ENCODE results near the gene DGKG. TPM values are rescaled to one million over a fixed set of nuclear protein-coding genes. Genes with fewer than 3 reads are reported as not detected.

DGKG gene
- total RNA-seq, 1 donor from 2014 or later: 3.9 TPM

GRCh38 chr3:186121968-186122367, 240.1 kb downstream of the DGKG start:
- ChIA-PET POLR2A (interaction anchor here (0.6 kb wide), 1 partner anchor 124 kb away, joined by 4 read pairs; no protein-coding TSS in a partner anchor), CTCF (no interaction called here)
- no peak for DNase-seq
- H3K27ac Mint-ChIP-seq: no peak overlapping the region
- TF ChIP-seq CTCF (IDR thresholded peaks at IDR 0.05): no peak
- no peak for ATAC-seq (ENCODE audit: low read depth)
- H3K4me1 Mint-ChIP-seq: no peaks in the 10 kb centered on the region
- no peaks in the 10 kb centered on the region for H3K9me3 Mint-ChIP-seq
- intact Hi-C loops (cut with micrococcal nuclease): no loop called here
- H3K27me3 Mint-ChIP-seq: peaks cover 34% of the 10 kb centered on the region
- no peaks in the 10 kb centered on the region for H3K36me3 Mint-ChIP-seq (ENCODE audit: low read depth)
- no peak overlapping the region for H3K4me3 Mint-ChIP-seq

DNA sequence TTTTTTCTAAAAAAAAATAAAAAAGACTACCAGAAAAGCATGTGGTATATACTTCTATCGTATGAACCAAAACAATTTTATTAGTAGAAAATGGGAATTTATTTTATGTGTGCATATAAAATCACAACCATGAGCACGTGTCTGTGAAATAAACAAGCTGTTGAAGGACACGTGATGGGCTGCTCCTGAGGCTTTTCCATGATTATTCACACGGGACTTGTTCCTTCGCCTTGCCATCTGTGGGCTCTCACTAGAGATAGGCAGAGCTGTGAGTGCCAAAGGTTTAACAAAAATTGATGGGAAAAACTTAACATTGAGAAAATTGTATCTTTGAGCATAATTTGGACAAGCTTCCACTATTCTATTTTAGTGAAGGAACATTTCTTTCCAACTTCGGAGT, 240.8 kb downstream of the DGKG start:
- Mint-ChIP-seq H3K36me3 (ENCODE audit: low read depth) (no peaks in the 10 kb centered on the region), H3K27ac (no peak overlapping the region), H3K4me3 (no peak overlapping the region), H3K27me3 (peaks cover 40% of the 10 kb centered on the region), H3K9me3 (no peaks in the 10 kb centered on the region), H3K4me1 (no peaks in the 10 kb centered on the region)
- no peak for DNase-seq
- no peak for TF ChIP-seq CTCF (IDR thresholded peaks at IDR 0.05)
- POLR2A ChIA-PET: no interaction called here
- intact Hi-C loops (cut with micrococcal nuclease): no loop called here
- ATAC-seq (ENCODE audit: low read depth): no peak
- CTCF ChIA-PET: no interaction called here

- DNase-seq (no peak), ATAC-seq (ENCODE audit: low read depth) (no peak)
- Mint-ChIP-seq H3K4me1 (no peaks in the 10 kb centered on the region), H3K9me3 (no peaks in the 10 kb centered on the region), H3K36me3 (ENCODE audit: low read depth) (no peaks in the 10 kb centered on the region), H3K27me3 (peaks cover 51% of the 10 kb centered on the region), H3K4me3 (no peak overlapping the region), H3K27ac (no peak overlapping the region)
- intact Hi-C loops (cut with micrococcal nuclease): no loop called here
- no peak for TF ChIP-seq CTCF (IDR thresholded peaks at IDR 0.05)
- ChIA-PET POLR2A (interaction anchor here (0.6 kb wide), 1 partner anchor 228 kb away, joined by 4 read pairs; no protein-coding TSS in a partner anchor), CTCF (no interaction called here)
Measured at GRCh38 chr3:186119499-186119898, 242.5 kb downstream of the DGKG start.

GRCh38 chr3:186118692-186119091, 243.3 kb downstream of the DGKG start:
- ChIA-PET CTCF (no interaction called here), POLR2A (interaction anchor here (0.6 kb wide), 1 partner anchor 480 kb away, joined by 4 read pairs; no protein-coding TSS in a partner anchor)
- no peaks in the 10 kb centered on the region for H3K4me1 Mint-ChIP-seq
- H3K4me3 Mint-ChIP-seq: no peak overlapping the region
- no peaks in the 10 kb centered on the region for H3K36me3 Mint-ChIP-seq (ENCODE audit: low read depth)
- peaks cover 57% of the 10 kb centered on the region for H3K27me3 Mint-ChIP-seq
- DNase-seq (no peak), ATAC-seq (ENCODE audit: low read depth) (no peak)
- intact Hi-C loops (cut with micrococcal nuclease): no loop called here
- H3K27ac Mint-ChIP-seq: no peak overlapping the region
- TF ChIP-seq CTCF (IDR thresholded peaks at IDR 0.05): no peak
- no peaks in the 10 kb centered on the region for H3K9me3 Mint-ChIP-seq

GRCh38 chr3:186117521-186118134, 244.4 kb downstream of the DGKG start:
- H3K9me3 Mint-ChIP-seq: no peaks in the 10 kb centered on the region
- intact Hi-C loops (cut with micrococcal nuclease): no loop called here

More at GRCh38 chr3:186117521-186118134, 244.4 kb downstream of the DGKG start:
- no peak for ATAC-seq (ENCODE audit: low read depth)
- Mint-ChIP-seq H3K4me1 (no peaks in the 10 kb centered on the region), H3K27me3 (peaks cover 61% of the 10 kb centered on the region), H3K27ac (no peak overlapping the region), H3K4me3 (no peak overlapping the region), H3K36me3 (ENCODE audit: low read depth) (no peaks in the 10 kb centered on the region)
- POLR2A ChIA-PET: no interaction called here
- no peak for DNase-seq
- CTCF ChIA-PET: no interaction called here
- no peak for TF ChIP-seq CTCF (IDR thresholded peaks at IDR 0.05)

Data from activated B cell treated with CpG ODN at 0.5 μM for 24 hours (primary cell).